ENCODE results near the gene ARHGEF40. TPM values are rescaled to one million over a fixed set of nuclear protein-coding genes. Genes with fewer than 3 reads are reported as not detected.

Gene ARHGEF40
- total RNA-seq, 2 experiments from 2014 or later, result 0.53 to 0.83 TPM

GRCh38 chr14:21054768-21055145 lies 15.3 kb upstream of the ARHGEF40 start:
- no peaks in the 10 kb centered on the region for H3K4me1 Mint-ChIP-seq (ENCODE audit: low read depth)
- CTCF ChIA-PET, result no interaction called here

GRCh38 chr14:21055432-21056117 lies 14.5 kb upstream of the ARHGEF40 start:
- DNase-seq, result no peak
- Mint-ChIP-seq H3K36me3 (ENCODE audit: low read depth) (no peaks in the 10 kb centered on the region), H3K4me3 (no peak overlapping the region), H3K4me1 (ENCODE audit: low read depth) (no peaks in the 10 kb centered on the region), H3K27me3 (ENCODE audit: low read depth) (peaks cover 22% of the 10 kb centered on the region), H3K27ac (no peak overlapping the region), H3K9me3 (ENCODE audit: insufficient read depth) (no peaks in the 10 kb centered on the region)
- ChIA-PET POLR2A (no interaction called here), CTCF (interaction anchor here (1.2 kb wide), 1 partner anchor 15 kb away, joined by 3 read pairs; no protein-coding TSS in a partner anchor)
- no peak for ATAC-seq

More at GRCh38 chr14:21054768-21055145, 15.3 kb upstream of the ARHGEF40 start:
- H3K27ac Mint-ChIP-seq, result no peak overlapping the region
- peaks cover 21% of the 10 kb centered on the region for H3K27me3 Mint-ChIP-seq (ENCODE audit: low read depth)
- POLR2A ChIA-PET, result no interaction called here
- DNase-seq (no peak), ATAC-seq (no peak)
- no peaks in the 10 kb centered on the region for H3K36me3 Mint-ChIP-seq (ENCODE audit: low read depth)
- H3K9me3 Mint-ChIP-seq (ENCODE audit: insufficient read depth), result no peaks in the 10 kb centered on the region
- no peak overlapping the region for H3K4me3 Mint-ChIP-seq

DNA sequence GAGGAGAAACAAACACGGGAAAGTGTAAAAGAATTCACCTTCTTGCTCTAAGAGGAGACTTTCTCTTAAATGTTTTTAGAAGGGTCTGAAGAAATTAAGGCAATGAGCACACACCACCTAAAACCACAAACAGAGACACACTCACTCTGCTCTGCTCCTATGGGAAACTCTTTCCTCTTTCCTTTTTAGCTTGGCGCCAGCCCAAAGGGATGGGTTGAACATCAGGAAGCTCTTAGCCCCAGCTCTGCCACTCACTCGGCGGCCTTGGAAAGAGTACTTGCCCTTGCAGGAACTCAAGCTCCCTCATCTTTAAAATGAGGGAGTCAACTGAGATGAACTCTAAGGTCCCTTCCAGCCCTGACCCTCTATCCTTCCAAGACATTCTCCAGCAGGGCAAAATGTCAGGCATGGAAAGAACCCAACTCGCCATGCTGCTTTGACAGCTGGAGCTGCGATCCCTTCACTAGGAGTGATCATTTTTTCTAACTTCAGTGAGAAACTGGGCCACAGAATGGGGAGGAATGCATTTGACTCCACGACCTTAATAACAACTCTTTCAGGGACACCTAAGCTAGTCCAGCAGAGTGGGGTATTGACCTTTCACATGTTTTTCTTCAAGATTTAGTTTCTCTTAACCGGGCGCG lies 13.5 kb upstream of the ARHGEF40 start:
- H3K4me1 Mint-ChIP-seq (ENCODE audit: low read depth), result no peaks in the 10 kb centered on the region
- no peak overlapping the region for H3K27ac Mint-ChIP-seq
- no peaks in the 10 kb centered on the region for H3K36me3 Mint-ChIP-seq (ENCODE audit: low read depth)
- ChIA-PET CTCF (interaction anchor here (1.2 to 1.3 kb wide), 3 partner anchors 12 to 48 kb away, joined by 3 to 4 read pairs (median 3); no protein-coding TSS in a partner anchor), POLR2A (no interaction called here)
- no peak overlapping the region for H3K4me3 Mint-ChIP-seq
- DNase-seq, result no peak
- ATAC-seq, result no peak
- H3K9me3 Mint-ChIP-seq (ENCODE audit: insufficient read depth), result no peaks in the 10 kb centered on the region
- peaks cover 28% of the 10 kb centered on the region for H3K27me3 Mint-ChIP-seq (ENCODE audit: low read depth)

DNA sequence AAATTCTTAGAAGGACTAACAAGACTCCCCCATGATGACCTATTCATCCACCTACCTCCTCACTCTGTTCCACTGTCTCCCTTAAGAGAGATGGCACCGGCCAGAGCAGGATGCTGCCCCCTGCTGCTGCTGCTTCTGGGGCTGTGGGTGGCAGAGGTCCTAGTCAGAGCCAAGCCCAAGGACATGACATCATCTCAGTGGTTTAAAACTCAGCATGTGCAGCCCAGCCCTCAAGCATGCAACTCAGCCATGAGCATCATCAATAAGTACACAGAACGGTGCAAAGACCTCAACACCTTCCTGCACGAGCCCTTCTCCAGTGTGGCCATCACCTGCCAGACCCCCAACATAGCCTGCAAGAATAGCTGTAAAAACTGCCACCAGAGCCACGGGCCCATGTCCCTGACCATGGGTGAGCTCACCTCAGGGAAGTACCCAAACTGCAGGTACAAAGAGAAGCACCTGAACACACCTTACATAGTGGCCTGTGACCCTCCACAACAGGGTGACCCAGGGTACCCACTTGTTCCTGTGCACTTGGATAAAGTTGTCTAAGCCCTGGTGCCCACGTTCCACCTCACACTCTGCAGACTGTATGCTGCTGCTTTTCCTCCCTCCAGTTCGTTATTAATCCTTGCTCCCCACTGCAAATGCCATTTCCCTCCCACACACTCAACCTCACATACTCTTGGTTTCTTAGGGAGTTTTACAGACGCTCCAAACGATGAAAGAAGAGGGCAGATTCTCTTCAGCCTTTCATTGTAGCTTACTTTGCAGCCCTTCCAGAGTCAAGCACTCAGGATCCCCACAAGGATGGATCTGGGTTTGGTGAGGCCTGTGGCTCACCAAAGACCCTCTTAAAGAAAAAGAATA lies 12.1 kb upstream of the ARHGEF40 start, which contains the start of gene RNASE8:
Gene RNASE8 (plus strand): TSS at position 20 of the 873 bp plus-strand sequence. CDS start 71 bp downstream, at position 91.
- H3K4me3 Mint-ChIP-seq, result no peak within 1 kb of the TSS
- H3K27ac Mint-ChIP-seq, result no peak within 1 kb of the TSS
- no peak for DNase-seq
- ChIA-PET CTCF (interaction anchor here (1.0 to 1.8 kb wide), 2 partner anchors 17 to 43 kb away, joined by 3 to 4 read pairs; no protein-coding TSS in a partner anchor), POLR2A (no interaction called here)
- H3K27me3 Mint-ChIP-seq (ENCODE audit: low read depth), result peaks cover 30% of the 10 kb centered on the region
- ATAC-seq, result peak; percentile 33
- no peaks in the 10 kb centered on the region for H3K9me3 Mint-ChIP-seq (ENCODE audit: insufficient read depth)
- no peaks in the 10 kb centered on the region for H3K36me3 Mint-ChIP-seq (ENCODE audit: low read depth)
- no peaks in the 10 kb centered on the region for H3K4me1 Mint-ChIP-seq (ENCODE audit: low read depth)

GRCh38 chr14:21058903-21059302 lies 11.2 kb upstream of the ARHGEF40 start:
- H3K9me3 Mint-ChIP-seq (ENCODE audit: insufficient read depth), result no peaks in the 10 kb centered on the region
- no peak overlapping the region for H3K4me3 Mint-ChIP-seq
- no peak overlapping the region for H3K27ac Mint-ChIP-seq
- H3K4me1 Mint-ChIP-seq (ENCODE audit: low read depth), result no peaks in the 10 kb centered on the region
- ChIA-PET POLR2A (no interaction called here), CTCF (interaction anchor here (1.0 to 1.8 kb wide), 2 partner anchors 18 to 44 kb away, joined by 3 to 4 read pairs; no protein-coding TSS in a partner anchor)
- H3K36me3 Mint-ChIP-seq (ENCODE audit: low read depth), result no peaks in the 10 kb centered on the region
- DNase-seq, result no peak
- ATAC-seq, result no peak
- peaks cover 37% of the 10 kb centered on the region for H3K27me3 Mint-ChIP-seq (ENCODE audit: low read depth)

DNA sequence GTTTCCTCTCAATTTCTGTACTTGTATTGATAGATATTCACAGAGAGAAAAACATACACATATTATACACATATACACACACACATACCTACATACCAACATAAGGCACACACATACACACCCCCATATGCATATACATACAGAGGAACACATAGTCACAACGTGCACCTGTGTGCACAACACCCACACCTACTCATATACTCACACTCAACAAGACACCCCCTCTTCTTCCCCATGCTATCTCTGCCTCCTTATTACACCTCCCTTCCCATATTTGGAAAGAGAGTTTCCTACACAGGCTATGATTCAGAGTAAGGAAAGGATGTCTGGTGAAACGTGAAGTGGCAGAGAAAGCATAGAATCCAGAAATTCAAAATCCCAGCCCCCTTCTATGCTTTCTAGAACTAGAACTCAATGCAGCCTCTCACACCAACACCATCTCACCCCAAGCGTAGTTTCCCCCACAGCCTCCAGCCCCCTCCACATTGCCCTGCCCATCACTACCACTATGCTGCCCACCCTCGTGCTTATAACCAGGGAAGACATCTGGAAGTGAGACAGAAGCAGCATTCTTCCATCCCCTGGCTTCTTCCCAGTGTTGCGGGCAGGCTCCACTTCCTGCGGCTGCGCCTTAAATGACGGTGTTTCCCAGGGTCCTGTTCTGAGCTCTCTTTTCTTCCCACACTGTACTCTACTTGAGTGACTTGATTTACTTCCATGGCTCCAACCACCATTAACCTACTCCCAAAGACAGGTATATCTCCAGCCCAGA lies 10.1 kb upstream of the ARHGEF40 start:
- no peaks in the 10 kb centered on the region for H3K36me3 Mint-ChIP-seq (ENCODE audit: low read depth)
- H3K27ac Mint-ChIP-seq, result no peak overlapping the region
- H3K4me1 Mint-ChIP-seq (ENCODE audit: low read depth), result no peaks in the 10 kb centered on the region
- peaks cover 38% of the 10 kb centered on the region for H3K27me3 Mint-ChIP-seq (ENCODE audit: low read depth)
- H3K9me3 Mint-ChIP-seq (ENCODE audit: insufficient read depth), result no peaks in the 10 kb centered on the region
- ChIA-PET POLR2A (no interaction called here), CTCF (interaction anchor here (1.8 to 2.9 kb wide), 2 partner anchors 45 kb away, joined by 4 to 11 read pairs; no protein-coding TSS in a partner anchor)
- ATAC-seq (no peak), DNase-seq (no peak)
- no peak overlapping the region for H3K4me3 Mint-ChIP-seq

DNA sequence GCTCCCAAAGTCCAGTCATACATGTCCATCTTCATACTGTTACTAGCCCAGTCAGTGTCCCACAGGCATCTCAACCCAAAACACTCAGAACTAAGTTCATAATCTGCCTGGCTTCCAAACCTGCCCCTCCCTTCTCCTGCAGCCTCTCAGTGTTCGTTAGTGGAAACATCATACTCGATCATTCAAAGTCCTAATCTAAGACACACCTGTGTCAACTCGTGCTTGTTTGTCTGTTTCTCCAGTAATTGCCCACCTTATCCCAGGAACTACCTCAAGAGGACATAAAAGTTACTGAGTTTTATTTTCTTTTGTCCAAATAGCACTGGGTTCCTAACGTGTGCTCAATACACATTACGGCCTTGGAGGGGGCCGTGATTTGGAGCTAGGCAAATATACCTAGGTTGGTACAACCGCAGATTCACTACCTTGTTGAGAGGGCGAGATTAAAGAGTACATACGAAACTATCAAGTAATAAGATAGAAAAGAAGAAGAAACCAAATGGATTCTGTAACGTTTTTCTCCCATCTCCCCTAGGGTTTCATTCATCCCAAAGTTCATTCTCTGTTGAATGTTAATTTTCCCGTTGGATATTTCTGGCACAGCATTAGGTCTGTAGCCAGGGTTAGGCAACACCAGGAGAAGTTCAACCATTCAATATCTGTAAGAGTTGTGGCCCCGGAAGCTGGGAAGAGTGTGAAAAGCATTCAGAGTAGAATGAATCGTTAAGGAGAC lies 9.3 kb upstream of the ARHGEF40 start:
- H3K27ac Mint-ChIP-seq, result no peak overlapping the region
- peaks cover 44% of the 10 kb centered on the region for H3K27me3 Mint-ChIP-seq (ENCODE audit: low read depth)
- no peaks in the 10 kb centered on the region for H3K4me1 Mint-ChIP-seq (ENCODE audit: low read depth)
- no peaks in the 10 kb centered on the region for H3K36me3 Mint-ChIP-seq (ENCODE audit: low read depth)
- CTCF ChIA-PET, result interaction anchor here (1.9 to 2.9 kb wide), 2 partner anchors 31 to 46 kb away, joined by 6 to 11 read pairs; no protein-coding TSS in a partner anchor
- H3K9me3 Mint-ChIP-seq (ENCODE audit: insufficient read depth), result no peaks in the 10 kb centered on the region
- DNase-seq (no peak), ATAC-seq (no peak)
- H3K4me3 Mint-ChIP-seq, result no peak overlapping the region
- POLR2A ChIA-PET, result no interaction called here

GRCh38 chr14:21061347-21061668 lies 8.8 kb upstream of the ARHGEF40 start:
- ATAC-seq, result no peak
- no peak overlapping the region for H3K27ac Mint-ChIP-seq
- peaks cover 48% of the 10 kb centered on the region for H3K27me3 Mint-ChIP-seq (ENCODE audit: low read depth)
- DNase-seq, result no peak
- no peaks in the 10 kb centered on the region for H3K4me1 Mint-ChIP-seq (ENCODE audit: low read depth)
- no peaks in the 10 kb centered on the region for H3K9me3 Mint-ChIP-seq (ENCODE audit: insufficient read depth)
- H3K36me3 Mint-ChIP-seq (ENCODE audit: low read depth), result no peaks in the 10 kb centered on the region
- ChIA-PET POLR2A (no interaction called here), CTCF (interaction anchor here (1.0 to 2.9 kb wide), 3 partner anchors 9 to 47 kb away, joined by 3 to 11 read pairs (median 6); partner anchors contain the start of gene ARHGEF40)
- H3K4me3 Mint-ChIP-seq, result no peak overlapping the region

GRCh38 chr14:21063479-21063878 lies 6.6 kb upstream of the ARHGEF40 start:
- CTCF ChIA-PET, result interaction anchor here (0.9 to 1.0 kb wide), 2 partner anchors 29 to 41 kb away, joined by 3 read pairs; no protein-coding TSS in a partner anchor

DNA sequence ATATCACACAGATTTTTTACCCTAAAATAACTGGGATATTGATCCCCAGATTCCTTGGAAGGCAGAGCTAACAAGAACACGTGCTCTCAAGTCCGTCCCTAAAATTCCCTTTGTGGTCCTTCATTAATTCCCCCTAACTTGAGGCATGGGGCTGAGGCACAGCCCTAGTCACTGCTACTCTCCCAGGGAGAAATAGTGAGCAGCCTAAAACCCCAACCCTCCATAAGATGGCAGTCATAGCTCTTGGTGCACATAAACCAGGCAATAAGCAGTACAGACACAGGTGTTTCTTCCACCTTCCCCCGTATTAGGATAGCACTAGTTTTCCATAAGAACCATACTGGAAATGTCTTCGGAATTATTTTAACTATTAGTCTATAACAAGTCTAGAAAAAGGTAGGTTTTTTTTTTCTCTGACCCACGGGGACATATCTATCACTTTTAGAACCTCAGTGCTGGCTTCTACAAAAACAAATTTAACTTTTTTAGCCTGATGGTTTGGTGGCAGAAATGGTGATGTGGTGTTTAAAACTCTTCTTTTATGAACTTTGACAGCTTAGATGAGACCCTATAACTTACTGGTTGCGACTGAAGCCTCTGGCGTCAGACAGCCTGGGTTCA lies 3.1 kb upstream of the ARHGEF40 start:
- no peaks in the 10 kb centered on the region for H3K9me3 Mint-ChIP-seq (ENCODE audit: insufficient read depth)

More at GRCh38 chr14:21063479-21063878, 6.6 kb upstream of the ARHGEF40 start:
- no peak overlapping the region for H3K27ac Mint-ChIP-seq
- H3K4me1 Mint-ChIP-seq (ENCODE audit: low read depth), result peaks cover under 1% of the 10 kb centered on the region
- ATAC-seq, result no peak
- no peaks in the 10 kb centered on the region for H3K9me3 Mint-ChIP-seq (ENCODE audit: insufficient read depth)
- H3K27me3 Mint-ChIP-seq (ENCODE audit: low read depth), result peaks cover 61% of the 10 kb centered on the region
- H3K4me3 Mint-ChIP-seq, result no peak overlapping the region
- H3K36me3 Mint-ChIP-seq (ENCODE audit: low read depth), result no peaks in the 10 kb centered on the region
- no peak for DNase-seq
- POLR2A ChIA-PET, result no interaction called here

More for the DNA sequence above, 3.1 kb upstream of the ARHGEF40 start:
- POLR2A ChIA-PET, result no interaction called here
- Mint-ChIP-seq H3K27ac (no peak overlapping the region), H3K4me3 (no peak overlapping the region), H3K27me3 (ENCODE audit: low read depth) (peaks cover 75% of the 10 kb centered on the region), H3K36me3 (ENCODE audit: low read depth) (no peaks in the 10 kb centered on the region), H3K4me1 (ENCODE audit: low read depth) (peaks cover 31% of the 10 kb centered on the region)
- DNase-seq (no peak), ATAC-seq (no peak)
- CTCF ChIA-PET, result interaction anchor here (0.8 to 5.1 kb wide), 12 partner anchors 11 to 61 kb away, joined by 3 to 140 read pairs (median 6); partner anchors contain the start of gene TMEM253
